Gastrocnemius medialis (tissue), 4 donors: ENCODE results near the gene FAM174C. TPM values are rescaled to one million over a fixed set of nuclear protein-coding genes. Genes with fewer than 3 reads are reported as not detected.

Experiments
- ATAC-seq, 2 donors: fragments of 150-250 bp; one replicate each; pipeline ENCODE4 v1.9.1; 2016
- DNase-seq, 2 donors: peaks; one replicate each; pipeline ENCODE4 v3.0.0-alpha.2; 2019
- H3K27ac ChIP-seq, 4 donors: fragments of 200-600 bp; sonication (generic); 1 replicate in 1 of 4; 2 replicates in 3 of 4; pipeline ENCODE4 v1.5.1; 2016 to 2018; ENCODE audit warnings: mild to moderate bottlenecking in 2 of 4, moderate library complexity in 1 of 4
- H3K27me3 ChIP-seq, 3 donors: fragments of 200-600 bp; sonication (generic) in 2 of 3; 1 replicate in 1 of 3; 2 replicates in 2 of 3; pipeline versions ENCODE4 v1.5.1 to v1.6.0; 2016 to 2019; ENCODE audit warnings: mild to moderate bottlenecking in 1 of 3, moderate library complexity in 1 of 3
- H3K36me3 ChIP-seq, 2 donors: fragments of 200-600 bp; sonication (generic) in 1 of 2; one replicate each; pipeline ENCODE4 v1.5.1; 2017 to 2018
- H3K4me1 ChIP-seq, 2 donors: fragments of 200-600 bp; sonication (generic) in 1 of 2; one replicate each; pipeline ENCODE4 v1.5.1; 2016 to 2017; ENCODE audit warnings: mild to moderate bottlenecking in 2 of 2
- H3K4me3 ChIP-seq, 4 donors: fragments of 200-600 bp; sonication (generic) in 3 of 4; 1 replicate in 1 of 4; 2 replicates in 3 of 4; pipeline ENCODE4 v1.5.1; 2016 to 2019; ENCODE audit warnings: mild to moderate bottlenecking in 2 of 4
- H3K9me3 ChIP-seq, 3 donors: fragments of 200-600 bp; sonication (generic) in 2 of 3; 1 replicate in 1 of 3; 2 replicates in 2 of 3; pipeline ENCODE4 v1.5.1; 2016 to 2019
- POLR2A ChIP-seq, 2 donors: fragments of 450-650 bp; IDR thresholded peaks; one replicate each; pipeline ENCODE4 v1.6.1; 2017; ENCODE audit warnings: antibody characterized with exemption in 2 of 2, mild to moderate bottlenecking in 2 of 2, moderate library complexity in 2 of 2
- in situ Hi-C, 4 donors: fragments of 200-750 bp; cut with MboI; loops; one replicate each; pipeline versions ENCODE4 v1.15.0 to v1.8.0; 2017; ENCODE audit warnings: low sequenced_read_pairs in 4 of 4
- intact Hi-C: fragments of 100-400 bp; cut with DNase I; formaldehyde crosslinking; loops from one replicate; pipeline ENCODE4 v1.15.1; 2023; ENCODE audit warnings: low total_unique reads
- total RNA-seq, 4 donors: library from RNA; depleted of rRNA; stranded (reverse); fragments of >200 nt; gene quantifications; one replicate each; pipeline versions ENCODE4 v1.1.0 to v1.2.3, GENCODE V29; 2016
- TF ChIP-seq, protein P1 (sequence below), 5 experiments: fragments of 450-650 bp in 3 of 5; fragments of 200-600 bp in 2 of 5; sonication (generic) in 2 of 5; IDR thresholded peaks in 4 of 5; conservative IDR thresholded peaks in 1 of 5; 1 replicate in 4 of 5; 2 replicates in 1 of 5; pipeline ENCODE4 v1.5.1; 2016 to 2019; ENCODE audit warnings: antibody characterized with exemption in 5 of 5, mild to moderate bottlenecking in 3 of 5, moderate library complexity in 3 of 5

Gene FAM174C
- total RNA-seq, 4 donors from 2014 or later, result 18.7 to 36.7 (median 28.7) TPM

DNA sequence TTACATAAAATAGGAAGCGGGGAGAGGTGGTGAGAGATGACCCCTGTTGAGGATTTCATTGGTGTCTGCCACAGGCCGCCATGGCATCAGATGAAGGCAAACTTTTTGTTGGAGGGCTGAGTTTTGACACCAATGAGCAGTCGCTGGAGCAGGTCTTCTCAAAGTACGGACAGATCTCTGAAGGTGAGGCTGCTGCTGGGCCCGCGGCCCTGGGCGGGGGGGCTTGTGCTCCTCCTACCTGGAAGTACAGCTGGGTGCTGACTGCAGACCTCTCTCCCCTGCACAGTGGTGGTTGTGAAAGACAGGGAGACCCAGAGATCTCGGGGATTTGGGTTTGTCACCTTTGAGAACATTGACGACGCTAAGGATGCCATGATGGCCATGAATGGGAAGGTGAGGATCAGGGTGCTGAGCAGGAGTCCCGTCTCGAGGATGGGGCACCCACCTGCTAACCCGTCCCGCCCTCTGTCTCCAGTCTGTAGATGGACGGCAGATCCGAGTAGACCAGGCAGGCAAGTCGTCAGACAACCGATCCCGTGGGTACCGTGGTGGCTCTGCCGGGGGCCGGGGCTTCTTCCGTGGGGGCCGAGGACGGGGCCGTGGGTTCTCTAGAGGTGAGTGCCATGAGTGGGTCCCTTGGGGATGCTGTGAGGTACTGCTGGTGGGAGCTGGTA is 4.3 kb upstream of the FAM174C start:
- DNase-seq, result peak in 1 of 2 donors; percentile 43
- intact Hi-C loops (loop anchor here (10.0 kb wide), 1 partner anchor 476 kb away; the partner anchor contains the start of gene PTBP1), in situ Hi-C loops (no loop called here)
- Histone ChIP-seq H3K4me1 (peaks cover 72 to 79% of the 10 kb centered on the region in 2 donors), H3K9me3 (no peaks in the 10 kb centered on the region), H3K27ac (peak overlapping the region; percentile 92 to 99 (median 98)), H3K4me3 (peak overlapping the region; percentile 51 to 81 (median 72)), H3K36me3 (peaks cover 0 to 42% of the 10 kb centered on the region in 2 donors), H3K27me3 (no peaks in the 10 kb centered on the region)
- TF ChIP-seq, protein P1, sequence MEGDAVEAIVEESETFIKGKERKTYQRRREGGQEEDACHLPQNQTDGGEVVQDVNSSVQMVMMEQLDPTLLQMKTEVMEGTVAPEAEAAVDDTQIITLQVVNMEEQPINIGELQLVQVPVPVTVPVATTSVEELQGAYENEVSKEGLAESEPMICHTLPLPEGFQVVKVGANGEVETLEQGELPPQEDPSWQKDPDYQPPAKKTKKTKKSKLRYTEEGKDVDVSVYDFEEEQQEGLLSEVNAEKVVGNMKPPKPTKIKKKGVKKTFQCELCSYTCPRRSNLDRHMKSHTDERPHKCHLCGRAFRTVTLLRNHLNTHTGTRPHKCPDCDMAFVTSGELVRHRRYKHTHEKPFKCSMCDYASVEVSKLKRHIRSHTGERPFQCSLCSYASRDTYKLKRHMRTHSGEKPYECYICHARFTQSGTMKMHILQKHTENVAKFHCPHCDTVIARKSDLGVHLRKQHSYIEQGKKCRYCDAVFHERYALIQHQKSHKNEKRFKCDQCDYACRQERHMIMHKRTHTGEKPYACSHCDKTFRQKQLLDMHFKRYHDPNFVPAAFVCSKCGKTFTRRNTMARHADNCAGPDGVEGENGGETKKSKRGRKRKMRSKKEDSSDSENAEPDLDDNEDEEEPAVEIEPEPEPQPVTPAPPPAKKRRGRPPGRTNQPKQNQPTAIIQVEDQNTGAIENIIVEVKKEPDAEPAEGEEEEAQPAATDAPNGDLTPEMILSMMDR (IDR thresholded peaks at IDR 0.05 in 4 of 5, conservative IDR thresholded peaks at IDR 0.05 in 1 of 5), result no peak
- ATAC-seq, result no peak

DNA sequence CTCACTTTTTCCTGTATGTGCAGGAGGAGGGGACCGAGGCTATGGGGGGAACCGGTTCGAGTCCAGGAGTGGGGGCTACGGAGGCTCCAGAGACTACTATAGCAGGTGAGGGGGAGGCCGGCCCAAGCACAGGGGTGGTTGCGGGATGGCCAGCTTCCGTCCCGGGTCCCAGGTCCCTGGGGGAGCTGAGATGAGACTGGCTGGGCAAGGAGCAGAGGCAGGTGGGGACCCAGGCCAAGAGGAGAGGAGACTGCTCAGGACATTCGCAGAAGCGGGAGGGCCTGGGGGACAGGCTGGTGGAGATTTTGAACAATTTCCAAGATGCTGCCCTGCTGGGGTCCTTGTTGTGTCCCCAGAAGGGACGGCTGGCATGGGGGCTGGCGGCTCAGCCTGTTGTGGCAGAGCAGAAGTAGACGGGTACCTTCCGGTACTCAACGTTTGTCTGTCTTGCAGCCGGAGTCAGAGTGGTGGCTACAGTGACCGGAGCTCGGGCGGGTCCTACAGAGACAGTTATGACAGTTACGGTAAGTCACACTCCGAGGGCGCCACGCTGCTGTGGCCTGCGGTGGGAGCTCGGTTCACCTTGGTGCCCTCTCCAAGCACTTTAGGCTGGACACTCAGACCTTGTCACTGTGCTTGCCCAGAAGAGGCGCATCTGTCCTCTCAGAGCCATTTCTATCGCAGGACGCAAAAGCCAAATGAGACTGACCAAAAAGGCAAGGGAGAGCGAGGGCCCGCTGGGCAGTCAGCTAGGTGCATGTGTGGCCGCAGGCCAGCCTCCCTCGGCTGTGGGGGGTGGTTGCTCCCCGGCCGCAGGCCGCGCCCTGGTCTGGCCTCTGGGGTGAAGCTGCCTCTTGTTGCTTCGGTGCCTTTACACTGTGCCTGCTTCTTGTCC is 3.6 kb upstream of the FAM174C start:
- H3K36me3 ChIP-seq, result peaks cover 0 to 42% of the 10 kb centered on the region in 2 donors

DNA sequence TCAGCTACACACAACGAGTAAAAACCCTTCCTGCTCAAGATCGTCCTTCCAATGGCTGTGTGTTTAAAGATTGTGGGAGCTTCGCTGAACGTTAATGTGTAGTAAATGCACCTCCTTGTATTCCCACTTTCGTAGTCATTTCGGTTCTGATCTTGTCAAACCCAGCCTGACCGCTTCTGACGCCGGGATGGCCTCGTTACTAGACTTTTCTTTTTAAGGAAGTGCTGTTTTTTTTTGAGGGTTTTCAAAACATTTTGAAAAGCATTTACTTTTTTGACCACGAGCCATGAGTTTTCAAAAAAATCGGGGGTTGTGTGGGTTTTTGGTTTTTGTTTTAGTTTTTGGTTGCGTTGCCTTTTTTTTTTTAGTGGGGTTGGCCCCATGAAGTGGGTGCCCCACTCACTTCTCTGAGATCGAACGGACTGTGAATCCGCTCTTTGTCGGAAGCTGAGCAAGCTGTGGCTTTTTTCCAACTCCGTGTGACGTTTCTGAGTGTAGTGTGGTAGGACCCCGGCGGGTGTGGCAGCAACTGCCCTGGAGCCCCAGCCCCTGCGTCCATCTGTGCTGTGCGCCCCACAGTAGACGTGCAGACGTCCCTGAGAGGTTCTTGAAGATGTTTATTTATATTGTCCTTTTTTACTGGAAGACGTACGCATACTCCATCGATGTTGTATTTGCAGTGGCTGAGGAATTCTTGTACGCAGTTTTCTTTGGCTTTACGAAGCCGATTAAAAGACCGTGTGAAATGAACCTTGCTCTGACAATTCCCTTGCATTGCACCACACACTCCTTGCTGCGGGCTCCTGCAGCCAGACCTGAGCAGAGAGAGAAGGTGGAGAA is 2.7 kb upstream of the FAM174C start:
- Histone ChIP-seq H3K9me3 (no peaks in the 10 kb centered on the region), H3K36me3 (peaks cover 0 to 48% of the 10 kb centered on the region in 2 donors), H3K27me3 (no peaks in the 10 kb centered on the region), H3K4me1 (peaks cover 67 to 76% of the 10 kb centered on the region in 2 donors), H3K4me3 (peak overlapping the region; percentile 51 to 81 (median 72)), H3K27ac (peak overlapping the region; percentile 92 to 99 (median 98))
- intact Hi-C loops, result loop anchor here (10.0 kb wide), 1 partner anchor 478 kb away; the partner anchor contains the start of gene PTBP1
- DNase-seq (peak in 1 of 2 donors; percentile 26), ATAC-seq (no peak)
- in situ Hi-C loops, result no loop called here
- no peak for TF ChIP-seq POLR2A (IDR thresholded peaks at IDR 0.05)
- TF ChIP-seq, protein P1 (IDR thresholded peaks at IDR 0.05 in 4 of 5, conservative IDR thresholded peaks at IDR 0.05 in 1 of 5), result no peak

More for the DNA sequence above, 3.6 kb upstream of the FAM174C start:
- Histone ChIP-seq H3K4me1 (peaks cover 73 to 81% of the 10 kb centered on the region in 2 donors), H3K27ac (peak overlapping the region; percentile 92 to 99 (median 98)), H3K9me3 (no peaks in the 10 kb centered on the region), H3K27me3 (no peaks in the 10 kb centered on the region), H3K4me3 (peak overlapping the region; percentile 51 to 81 (median 72))
- DNase-seq (peak in 1 of 2 donors; percentile 61), ATAC-seq (no peak)
- in situ Hi-C loops (no loop called here), intact Hi-C loops (loop anchor here (10.0 kb wide), 1 partner anchor 477 kb away; the partner anchor contains the start of gene PTBP1)
- peak in 1 of 2 donors; percentile 42 for TF ChIP-seq POLR2A (IDR thresholded peaks at IDR 0.05)
- TF ChIP-seq, protein P1 (IDR thresholded peaks at IDR 0.05 in 4 of 5, conservative IDR thresholded peaks at IDR 0.05 in 1 of 5), result no peak
